K562 (cell line): ENCODE measurements around the gene C11orf54. TPM values are rescaled to one million over a fixed set of nuclear protein-coding genes. Genes with fewer than 3 reads are reported as not detected.
A peak's percentile ranks its signal among the peaks of the same experiment; 100 is the strongest.

ENCODE experiments used
- ARID1B ChIP-seq: fragments of 450-650 bp; IDR thresholded peaks from 2 replicates; pipeline ENCODE4 v1.6.1; 2016; ENCODE audit warnings: antibody characterized with exemption, mild to moderate bottlenecking, inconsistent platforms
- C11orf30 ChIP-seq: fragments of 450-650 bp; IDR thresholded peaks from 2 replicates; pipeline ENCODE4 v1.6.1; 2016; ENCODE audit warnings: low read depth, mild to moderate bottlenecking
- DDX20 ChIP-seq: fragments of 450-650 bp; IDR thresholded peaks from 2 replicates; pipeline ENCODE4 v1.6.1; 2016; ENCODE audit warnings: missing genetic modification characterization, low read depth, mild to moderate bottlenecking, missing compliant biosample characterization, moderate library complexity
- DPF2 ChIP-seq: fragments of 450-650 bp; IDR thresholded peaks from 2 replicates; pipeline ENCODE4 v1.6.1; 2016
- FOSL1 ChIP-seq: fragments of 200-800 bp; sonication (Bioruptor generic); conservative IDR thresholded peaks from 2 replicates; pipeline ENCODE4 v1.6.1; 2016; ENCODE audit warnings: missing genetic modification characterization, missing compliant biosample characterization
- HIVEP1 ChIP-seq: fragments of 250-450 bp; sonication (Bioruptor Pico); IDR thresholded peaks from 2 replicates; pipeline ENCODE4 v1.4.0; 2020; ENCODE audit warnings: mild to moderate bottlenecking
- HMBOX1 ChIP-seq: sonication (generic); IDR thresholded peaks from 2 replicates; pipeline ENCODE4 v1.6.1; 2016
- KAT2B ChIP-seq: IDR thresholded peaks from one replicate; pipeline ENCODE4 v1.6.1; 2012; ENCODE audit warnings: low read depth, mild to moderate bottlenecking, control low read depth, inconsistent platforms, low read length, moderate library complexity
- MAFG ChIP-seq: fragments of 450-650 bp; conservative IDR thresholded peaks from 2 replicates; pipeline ENCODE4 v1.6.1; 2016; ENCODE audit warnings: missing genetic modification characterization, missing compliant biosample characterization
- MEIS2 ChIP-seq: fragments of 450-650 bp; IDR thresholded peaks from 2 replicates; pipeline ENCODE4 v1.6.1; 2014; ENCODE audit warnings: mild to moderate bottlenecking; ENCODE audit not compliant: partially characterized antibody
- SMARCA4 ChIP-seq: fragments of 450-650 bp; IDR thresholded peaks from 2 replicates; pipeline ENCODE4 v1.6.1; 2016
- SMARCE1 ChIP-seq: fragments of 450-650 bp; IDR thresholded peaks from 2 replicates; pipeline ENCODE4 v1.7.1; 2016; ENCODE audit warnings: mild to moderate bottlenecking
- ZNF140 ChIP-seq: fragments of 250-450 bp; sonication (Bioruptor Pico); IDR thresholded peaks from 2 replicates; pipeline ENCODE4 v1.8.0; 2021; ENCODE audit warnings: moderate library complexity, mild to moderate bottlenecking, inconsistent platforms
- ZNF592 ChIP-seq: fragments of 450-650 bp; IDR thresholded peaks from 2 replicates; pipeline ENCODE4 v1.6.1; 2017; ENCODE audit warnings: antibody characterized with exemption, mild to moderate bottlenecking
- polyA plus RNA-seq, 8 experiments: library from polyadenylated mRNA; depleted of rRNA in 4 of 8; stranded (reverse) in 5 of 8; unstranded in 3 of 8; fragments of >200 nt; fragmentation: Nextera tagmentation in 2 of 8; fragmentation: Illumina TruSeq in 1 of 8; extraction: Ambion mirVana in 2 of 8; extraction: Trizol in 1 of 8; gene quantifications; 2 replicates each; pipeline versions ENCODE4 v1.2.1 to v1.2.3, GENCODE V29; 2011 to 2014; ENCODE audit warnings: inconsistent platforms in 1 of 8, missing spikeins in 1 of 8
- total RNA-seq, 7 experiments: library from RNA; depleted of rRNA in 6 of 7; stranded (reverse); fragments of >200 nt in 6 of 7; fragmentation: Illumina TruSeq in 2 of 7; extraction: Trizol in 2 of 7; gene quantifications; 2 replicates each; pipeline versions ENCODE4 v1.2.1 to v1.2.3, GENCODE V29; 2011 to 2021; ENCODE audit warnings: low replicate concordance in 1 of 7
- TF ChIP-seq, protein P1 (sequence below): fragments of 250-450 bp; sonication (Bioruptor Pico); IDR thresholded peaks from 2 replicates; pipeline ENCODE4 v1.5.1; 2021; ENCODE audit warnings: mild to moderate bottlenecking

Gene C11orf54
- total and polyA plus RNA-seq, 9 of the 15 experiments (the other 6 are each of a cell fraction or from before 2014, with no cell fraction given) = 13.4 to 33.0 (median 23.1) TPM

DNA sequence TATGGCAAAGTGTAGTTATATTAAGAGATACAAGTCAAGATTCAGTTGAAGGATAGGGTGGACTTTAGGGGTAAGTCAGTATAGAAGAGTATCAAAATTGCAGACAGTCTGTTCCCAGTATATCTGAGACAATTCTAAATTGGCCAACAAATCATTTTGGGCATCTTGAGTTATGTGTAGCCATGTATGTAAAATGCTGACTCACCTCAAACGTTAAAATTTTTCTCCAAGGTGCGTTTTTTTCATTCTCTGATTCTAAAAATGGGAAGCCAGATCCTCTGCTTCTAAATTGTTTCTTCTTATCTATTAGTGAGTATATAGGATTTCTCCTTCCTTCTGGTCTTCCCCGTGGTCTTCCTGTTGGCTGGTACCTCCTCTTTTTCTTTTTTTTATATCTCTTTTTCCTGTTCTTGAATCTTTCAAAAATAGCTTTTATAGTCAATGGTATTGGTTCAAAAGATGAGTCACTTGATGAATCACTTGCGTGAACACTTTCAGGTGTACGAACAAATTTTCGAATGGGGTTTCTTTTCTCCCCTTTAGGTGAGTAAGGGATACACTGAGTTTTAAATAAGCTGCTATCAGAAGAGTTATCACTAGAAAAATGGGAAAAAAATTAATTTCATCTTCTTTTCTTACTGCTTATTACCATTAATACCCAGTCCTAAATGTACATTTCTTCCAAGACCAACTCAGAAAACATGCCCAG, 3.4 kb upstream of the C11orf54 start (continued):
- no peak for TF ChIP-seq DDX20
- TF ChIP-seq SMARCE1 = 0 out of 2 replicates have a peak, but pooled peaks have one; percentile 15
- TF ChIP-seq ZNF140 (CRISPR knock-in tag) = no peak
- TF ChIP-seq C11orf30 = peak; percentile 97
- peak; percentile 58; the same call in 1 of the 2 replicates for TF ChIP-seq SMARCA4
- peak; percentile 97 for TF ChIP-seq MAFG (tag)
- TF ChIP-seq DPF2 = peak; percentile 52; the same call in 1 of the 2 replicates
- TF ChIP-seq FOSL1 (tag) = peak; percentile 67
- TF ChIP-seq, protein P1, sequence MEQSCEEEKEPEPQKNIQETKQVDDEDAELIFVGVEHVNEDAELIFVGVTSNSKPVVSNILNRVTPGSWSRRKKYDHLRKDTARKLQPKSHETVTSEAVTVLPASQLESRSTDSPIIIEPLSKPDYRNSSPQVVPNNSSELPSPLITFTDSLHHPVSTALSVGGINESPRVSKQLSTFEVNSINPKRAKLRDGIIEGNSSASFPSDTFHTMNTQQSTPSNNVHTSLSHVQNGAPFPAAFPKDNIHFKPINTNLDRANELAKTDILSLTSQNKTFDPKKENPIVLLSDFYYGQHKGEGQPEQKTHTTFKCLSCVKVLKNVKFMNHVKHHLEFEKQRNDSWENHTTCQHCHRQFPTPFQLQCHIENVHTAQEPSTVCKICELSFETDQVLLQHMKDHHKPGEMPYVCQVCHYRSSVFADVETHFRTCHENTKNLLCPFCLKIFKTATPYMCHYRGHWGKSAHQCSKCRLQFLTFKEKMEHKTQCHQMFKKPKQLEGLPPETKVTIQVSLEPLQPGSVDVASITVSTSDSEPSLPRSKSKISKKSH (CRISPR knock-in tag) = no peak
- TF ChIP-seq ARID1B = peak; percentile 37; the same call in 1 of the 2 replicates
- peak; percentile 43; the same call in 1 of the 2 replicates for TF ChIP-seq ZNF592
- TF ChIP-seq HIVEP1 (CRISPR knock-in tag) = no peak
- no peak for TF ChIP-seq KAT2B
- TF ChIP-seq MEIS2 = peak; percentile 79
- TF ChIP-seq HMBOX1 = no peak
